HG02798 (cell line): Measurements from ENCODE around the gene SLC15A2.
"Not testable (repeated sequence)": the region's sequence is repeated elsewhere in the genome, so short reads cannot be mapped to it uniquely, and the experiment has no call there.

ENCODE experiments used
- ATAC-seq: cut with Tn5 transposase; IDR thresholded peaks from one replicate; pipeline ENCODE4 v1.9.1; 2021; ENCODE audit warnings: mild to moderate bottlenecking; ENCODE audit not compliant: unreplicated experiment, poor library complexity

Gene SLC15A2, protein sequence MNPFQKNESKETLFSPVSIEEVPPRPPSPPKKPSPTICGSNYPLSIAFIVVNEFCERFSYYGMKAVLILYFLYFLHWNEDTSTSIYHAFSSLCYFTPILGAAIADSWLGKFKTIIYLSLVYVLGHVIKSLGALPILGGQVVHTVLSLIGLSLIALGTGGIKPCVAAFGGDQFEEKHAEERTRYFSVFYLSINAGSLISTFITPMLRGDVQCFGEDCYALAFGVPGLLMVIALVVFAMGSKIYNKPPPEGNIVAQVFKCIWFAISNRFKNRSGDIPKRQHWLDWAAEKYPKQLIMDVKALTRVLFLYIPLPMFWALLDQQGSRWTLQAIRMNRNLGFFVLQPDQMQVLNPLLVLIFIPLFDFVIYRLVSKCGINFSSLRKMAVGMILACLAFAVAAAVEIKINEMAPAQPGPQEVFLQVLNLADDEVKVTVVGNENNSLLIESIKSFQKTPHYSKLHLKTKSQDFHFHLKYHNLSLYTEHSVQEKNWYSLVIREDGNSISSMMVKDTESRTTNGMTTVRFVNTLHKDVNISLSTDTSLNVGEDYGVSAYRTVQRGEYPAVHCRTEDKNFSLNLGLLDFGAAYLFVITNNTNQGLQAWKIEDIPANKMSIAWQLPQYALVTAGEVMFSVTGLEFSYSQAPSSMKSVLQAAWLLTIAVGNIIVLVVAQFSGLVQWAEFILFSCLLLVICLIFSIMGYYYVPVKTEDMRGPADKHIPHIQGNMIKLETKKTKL

DNA sequence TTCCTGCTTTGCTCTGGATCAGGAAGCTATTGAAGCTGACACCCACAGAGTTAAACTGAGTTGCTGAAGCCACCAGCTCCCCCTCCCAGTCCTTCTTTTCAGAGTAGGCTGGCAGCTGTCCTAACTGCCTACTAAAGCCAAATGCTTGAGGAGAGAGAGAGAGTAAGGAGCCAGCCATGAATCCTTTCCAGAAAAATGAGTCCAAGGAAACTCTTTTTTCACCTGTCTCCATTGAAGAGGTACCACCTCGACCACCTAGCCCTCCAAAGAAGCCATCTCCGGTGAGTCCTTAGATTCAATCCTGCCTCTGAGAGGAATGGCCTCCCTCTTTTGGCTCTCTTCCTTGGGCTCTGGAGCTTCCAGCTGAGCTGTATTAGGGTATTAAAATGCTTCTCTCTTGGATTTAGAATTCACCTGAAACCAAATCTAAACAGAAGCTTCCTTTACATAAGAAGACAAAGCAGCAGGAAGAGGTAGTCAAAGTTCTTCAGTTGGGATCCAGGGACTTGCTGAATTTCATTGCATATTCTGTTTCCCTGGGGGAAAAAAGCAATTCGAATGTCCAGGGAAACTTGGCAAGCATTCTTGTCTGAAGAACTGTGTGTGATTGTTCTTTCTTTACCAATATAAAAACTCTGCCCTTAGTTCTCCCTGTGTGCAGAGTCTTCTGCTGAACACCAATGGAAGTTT is at the start of gene SLC15A2:
TSS of gene SLC15A2 (plus strand) at position 101 of the 690 bp plus-strand sequence. CDS start at position 177, 76 bp downstream.
- ATAC-seq: no peak

DNA sequence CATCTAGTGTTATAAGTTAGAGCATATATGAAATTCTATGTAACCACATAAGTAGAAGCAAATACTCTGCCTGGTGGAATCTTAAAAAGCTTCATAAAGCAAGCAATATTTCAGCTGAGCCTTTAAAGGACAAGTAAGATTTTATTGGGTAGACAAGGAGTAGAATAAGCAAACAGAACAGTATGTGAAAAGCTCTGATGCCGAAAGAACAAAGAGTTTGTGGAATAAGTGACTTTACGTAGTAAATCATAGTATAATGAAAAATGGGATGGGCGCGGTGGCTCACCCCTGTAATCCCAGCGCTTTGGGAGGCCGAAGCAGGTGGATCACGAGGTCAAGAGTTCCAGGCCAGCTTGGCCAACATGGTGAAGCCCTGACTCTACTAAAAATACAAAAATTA is 49.3 kb upstream of the SLC15A2 start:
- no peak for ATAC-seq

DNA sequence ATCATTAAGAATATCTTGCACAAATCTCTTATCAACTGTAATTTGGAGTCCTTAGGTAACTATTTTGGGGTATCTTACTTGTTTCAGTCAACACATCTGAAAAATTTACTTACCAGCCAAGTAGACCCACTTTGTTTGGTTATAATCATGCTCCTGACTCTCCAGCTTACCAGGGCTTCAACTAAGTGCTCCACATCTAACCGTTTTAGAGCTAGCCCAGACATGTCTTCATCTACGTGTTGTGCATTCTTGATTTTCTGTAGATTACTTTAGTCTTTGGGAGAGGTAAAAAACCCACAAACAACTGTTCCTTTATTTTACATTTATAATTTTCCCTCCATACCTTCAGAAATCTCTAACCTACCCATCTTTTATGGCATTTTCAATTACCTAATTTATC is 41.9 kb upstream of the SLC15A2 start:
- ATAC-seq: no peak

DNA sequence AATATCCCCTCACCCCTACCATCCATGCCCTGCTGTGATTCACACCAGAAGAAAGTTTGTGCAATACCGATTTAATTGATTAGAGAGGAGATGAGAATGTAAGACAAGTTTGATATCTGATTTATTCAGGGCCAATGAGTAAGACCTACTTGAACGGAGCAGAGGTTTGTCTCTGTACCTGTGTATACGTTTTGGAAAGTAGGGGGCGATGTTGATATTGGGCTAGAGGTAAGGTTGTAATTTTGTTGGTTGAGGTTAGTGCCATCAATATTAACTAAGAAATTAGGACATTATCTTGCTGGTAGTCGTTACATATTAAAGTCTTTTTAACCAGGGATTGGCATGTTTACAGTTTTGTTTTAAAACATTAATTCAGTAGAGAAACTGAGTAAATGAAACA is 38.6 kb upstream of the SLC15A2 start:
- no peak for ATAC-seq

DNA sequence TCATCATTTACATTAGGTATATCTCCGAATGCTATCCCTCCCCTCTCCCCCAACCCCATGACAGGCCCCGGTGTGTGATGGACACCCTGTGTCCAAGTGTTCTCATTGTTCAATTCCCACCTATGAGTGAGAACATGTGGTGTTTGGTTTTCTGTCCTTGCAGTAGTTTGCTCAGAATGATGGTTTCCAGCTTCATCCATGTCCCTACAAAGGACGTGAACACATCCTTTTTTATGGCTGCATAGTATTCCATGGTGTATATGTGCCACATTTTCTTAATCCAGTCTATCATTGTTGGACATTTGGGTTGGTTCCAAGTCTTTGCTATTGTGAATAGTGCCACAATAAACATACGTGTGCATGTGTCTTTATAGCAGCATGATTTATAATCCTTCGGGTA is 36.4 kb upstream of the SLC15A2 start:
- not testable (repeated sequence) for ATAC-seq

DNA sequence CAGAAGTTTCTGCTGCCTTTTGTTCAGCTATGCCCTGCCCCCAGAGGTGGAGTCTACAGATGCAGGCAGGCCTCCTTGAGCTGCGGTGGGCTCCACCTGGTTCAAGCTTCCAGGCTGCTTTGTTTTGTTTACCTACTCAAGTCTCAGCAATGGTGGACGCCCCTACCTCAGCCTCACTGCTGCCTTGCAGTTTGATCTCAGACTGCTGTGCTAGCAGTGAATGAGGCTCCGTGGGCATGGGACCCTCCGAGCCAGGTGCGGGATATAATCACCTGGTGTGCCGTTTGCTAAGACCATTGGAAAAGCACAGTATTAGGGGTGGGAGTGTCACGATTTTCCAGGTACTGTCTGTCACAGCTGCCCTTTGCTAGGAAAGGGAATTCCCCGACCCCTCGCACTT is 31.0 kb upstream of the SLC15A2 start:
- ATAC-seq: not testable (repeated sequence)

DNA sequence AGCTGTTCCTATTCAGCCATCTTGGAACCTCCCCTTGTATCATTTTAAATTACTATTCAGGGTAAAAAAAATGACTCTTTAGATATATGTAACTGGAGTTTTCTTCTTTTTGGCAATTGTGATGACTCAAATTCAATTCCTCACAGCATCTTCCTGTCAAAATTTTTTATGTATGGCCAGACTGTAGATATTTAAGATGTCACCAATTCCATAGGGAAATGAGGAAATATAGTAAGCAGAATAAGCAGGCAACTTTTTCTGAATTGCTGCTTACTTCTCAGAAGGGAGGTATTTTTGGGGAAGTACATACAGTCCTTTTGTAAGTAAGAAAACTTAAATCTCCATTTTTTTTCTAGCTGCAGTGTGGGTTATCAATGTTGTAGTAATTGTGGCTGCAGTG is 30.4 kb upstream of the SLC15A2 start:
- ATAC-seq: no peak

DNA sequence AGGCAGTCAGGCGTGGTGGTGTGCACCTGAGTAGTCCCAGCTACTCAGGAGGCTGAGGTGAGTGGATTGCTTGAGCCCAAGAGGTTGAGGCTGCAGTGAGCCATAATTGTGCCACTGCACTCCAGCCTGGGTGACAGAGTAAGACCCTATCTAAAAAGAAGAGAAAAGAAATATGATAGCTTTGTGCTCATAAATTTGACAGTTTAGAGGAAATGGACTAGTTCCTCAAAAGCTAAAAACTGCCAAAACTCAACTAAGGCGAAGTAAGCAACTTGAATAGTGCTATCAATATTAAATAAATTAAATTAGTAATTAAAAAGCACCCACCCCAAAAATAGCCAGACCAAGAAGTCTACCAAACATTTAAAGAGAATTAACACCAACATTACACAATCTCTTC is 24.5 kb upstream of the SLC15A2 start:
- ATAC-seq: no peak

DNA sequence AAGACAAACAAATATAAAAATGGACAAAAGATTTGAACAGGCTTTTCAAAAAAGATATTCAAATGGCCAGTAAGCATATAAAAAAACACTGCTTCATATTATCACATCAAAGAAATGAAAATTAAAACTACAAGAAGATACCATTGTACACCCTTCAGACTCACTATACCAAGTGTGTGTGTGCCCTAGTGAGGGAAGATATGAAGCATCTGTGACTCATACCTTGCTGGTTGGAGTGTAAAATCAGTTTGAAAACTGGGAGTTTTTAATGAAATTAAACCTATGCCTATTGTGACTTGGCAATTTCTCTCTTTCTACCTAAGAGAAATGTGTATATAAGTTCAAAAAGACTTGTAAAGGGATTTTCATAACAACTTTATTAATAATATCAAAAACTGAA is 23.5 kb upstream of the SLC15A2 start:
- ATAC-seq: no peak

DNA sequence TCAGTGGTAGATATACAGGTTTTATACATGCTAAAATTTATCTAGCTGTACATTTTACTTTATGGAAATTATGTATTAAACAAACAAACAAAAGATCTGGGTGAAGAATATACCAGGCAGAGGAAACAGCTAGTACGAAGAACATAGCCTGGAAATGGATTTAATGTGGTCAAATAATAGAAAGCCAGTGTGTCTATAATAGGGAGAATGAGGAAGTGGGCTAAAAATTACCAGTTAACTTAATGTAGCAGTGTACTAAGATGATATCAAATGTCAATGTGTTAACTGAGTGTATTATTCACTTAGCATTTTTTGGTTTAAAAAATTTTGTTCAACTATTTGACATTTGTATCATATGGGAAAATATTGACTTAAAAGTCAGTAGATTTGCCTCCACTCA is 22.8 kb upstream of the SLC15A2 start:
- ATAC-seq: no peak

DNA sequence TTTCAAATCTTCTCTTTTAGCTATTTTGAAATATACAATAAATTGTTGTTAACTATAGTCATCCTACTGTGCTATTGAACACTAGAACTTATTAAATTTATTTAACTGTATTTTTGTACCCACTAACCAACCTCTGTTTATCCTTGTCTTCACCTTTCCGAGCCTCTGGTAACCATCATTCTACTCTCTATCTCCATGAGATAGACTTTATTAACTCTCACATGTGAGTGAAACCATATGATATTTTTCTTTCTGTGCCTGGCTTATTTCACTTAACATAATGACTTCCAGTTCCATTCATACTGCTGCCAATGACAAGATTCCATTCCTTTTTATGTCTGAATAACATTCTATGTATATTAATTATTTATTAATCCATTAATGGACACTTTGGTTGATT is 15.8 kb upstream of the SLC15A2 start:
- ATAC-seq: no peak

DNA sequence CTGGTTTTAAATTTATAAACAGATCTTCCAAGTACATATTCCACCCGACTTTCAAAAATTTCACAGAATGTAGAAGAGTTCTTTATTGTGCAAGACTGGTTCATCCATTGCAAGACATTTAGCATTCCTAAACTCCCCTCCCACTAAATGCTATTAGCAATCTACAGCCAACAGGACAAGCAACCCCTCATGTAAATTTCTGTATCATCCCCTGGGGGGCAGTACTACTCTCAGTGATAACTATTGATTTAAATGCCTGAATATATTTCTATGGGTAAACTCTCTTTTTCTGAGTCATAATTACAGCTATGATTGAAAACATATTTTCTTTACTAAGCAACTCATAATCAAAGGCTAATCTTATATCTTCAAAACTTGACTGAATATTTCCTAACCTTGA is 10.7 kb upstream of the SLC15A2 start:
- ATAC-seq: no peak

DNA sequence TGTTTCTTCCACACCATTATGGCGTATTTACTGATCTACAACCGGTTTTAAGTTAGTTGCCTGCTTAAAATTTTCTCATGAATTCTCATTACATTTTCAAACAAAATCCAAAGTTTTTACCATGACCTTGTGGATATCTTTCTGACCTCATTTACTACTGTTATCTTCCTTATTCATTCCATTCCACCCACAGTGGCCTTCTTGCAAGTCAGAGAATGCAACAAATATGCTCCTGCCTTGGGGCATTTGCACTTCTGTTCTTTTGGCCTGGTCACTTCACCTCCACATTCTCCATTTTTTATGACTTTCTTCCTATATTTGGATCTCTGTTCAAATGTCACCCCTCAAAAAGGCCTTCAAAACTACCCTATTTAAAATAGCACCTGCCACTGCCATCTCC is 8.8 kb upstream of the SLC15A2 start:
- no peak for ATAC-seq

DNA sequence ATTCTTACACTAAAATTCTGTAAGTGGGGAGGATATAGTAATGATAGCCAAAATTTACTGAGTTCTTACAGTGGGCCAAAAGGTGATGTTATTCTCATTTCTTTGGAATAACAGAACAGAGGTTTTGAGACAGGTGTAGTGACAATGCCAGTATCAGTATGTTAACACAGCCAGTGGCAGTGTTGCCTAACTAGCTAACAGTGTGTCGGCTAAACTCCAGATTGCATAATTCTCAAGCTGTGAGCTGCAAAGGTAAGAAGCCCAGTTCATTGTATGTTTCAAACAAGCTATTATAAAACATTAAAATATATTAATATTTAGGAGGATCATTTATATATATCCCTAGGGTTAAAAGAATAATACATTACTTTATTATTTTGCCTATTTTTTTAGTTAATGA is 920 bp downstream of the SLC15A2 start:
- ATAC-seq: no peak

DNA sequence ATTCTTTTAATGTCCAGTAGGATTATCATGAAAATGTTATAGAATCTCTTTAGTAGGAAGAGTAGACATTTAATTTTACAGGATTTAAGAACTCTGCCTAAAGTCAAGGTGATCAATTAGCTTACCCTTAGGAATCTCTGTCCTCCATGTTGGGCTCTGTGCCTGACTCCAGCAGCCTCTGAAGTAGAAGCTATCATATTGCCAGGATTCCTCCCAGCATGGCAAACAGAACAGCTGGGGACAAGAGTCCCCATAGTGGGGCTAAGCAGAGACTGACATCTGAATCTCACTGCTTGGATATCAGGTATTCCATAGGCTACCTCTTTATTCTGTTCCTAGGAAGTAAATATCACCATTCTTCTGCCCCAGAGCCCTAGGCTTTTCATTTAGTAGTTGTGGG is 1.5 kb downstream of the SLC15A2 start:
- no peak for ATAC-seq

DNA sequence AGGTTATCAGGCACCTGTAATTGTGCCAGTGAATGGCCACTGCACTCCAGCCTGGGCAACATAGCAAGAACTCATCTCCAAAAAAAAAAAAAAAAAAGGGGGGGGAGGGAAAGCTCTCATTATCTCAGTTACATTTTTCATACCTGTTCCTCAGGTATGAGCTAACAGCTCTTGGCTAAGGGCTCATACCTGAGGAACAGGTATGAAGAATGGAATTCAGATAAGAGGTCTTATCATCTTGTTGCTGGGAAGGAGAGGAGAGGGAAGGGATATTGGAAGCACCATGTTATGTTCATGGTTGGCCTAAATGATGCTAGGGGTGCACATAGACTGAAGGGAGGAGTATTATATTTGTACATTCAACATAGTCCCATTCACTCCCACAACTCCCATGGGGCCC is 2.6 kb downstream of the SLC15A2 start:
- ATAC-seq: no peak

DNA sequence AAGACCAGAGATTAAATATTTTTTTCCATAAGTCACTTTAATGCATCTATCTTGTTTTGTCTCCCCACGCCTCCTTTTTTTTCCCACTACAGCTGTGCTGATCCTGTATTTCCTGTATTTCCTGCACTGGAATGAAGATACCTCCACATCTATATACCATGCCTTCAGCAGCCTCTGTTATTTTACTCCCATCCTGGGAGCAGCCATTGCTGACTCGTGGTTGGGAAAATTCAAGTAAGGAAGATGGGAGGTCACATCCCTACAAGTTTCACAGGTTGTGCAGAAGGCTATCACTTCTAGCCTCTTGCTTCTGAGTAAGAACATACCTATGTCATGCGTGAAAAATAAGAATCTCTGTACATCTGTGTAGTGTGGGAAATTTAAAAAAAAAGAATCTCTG is 3.1 kb downstream of the SLC15A2 start:
- ATAC-seq: no peak

DNA sequence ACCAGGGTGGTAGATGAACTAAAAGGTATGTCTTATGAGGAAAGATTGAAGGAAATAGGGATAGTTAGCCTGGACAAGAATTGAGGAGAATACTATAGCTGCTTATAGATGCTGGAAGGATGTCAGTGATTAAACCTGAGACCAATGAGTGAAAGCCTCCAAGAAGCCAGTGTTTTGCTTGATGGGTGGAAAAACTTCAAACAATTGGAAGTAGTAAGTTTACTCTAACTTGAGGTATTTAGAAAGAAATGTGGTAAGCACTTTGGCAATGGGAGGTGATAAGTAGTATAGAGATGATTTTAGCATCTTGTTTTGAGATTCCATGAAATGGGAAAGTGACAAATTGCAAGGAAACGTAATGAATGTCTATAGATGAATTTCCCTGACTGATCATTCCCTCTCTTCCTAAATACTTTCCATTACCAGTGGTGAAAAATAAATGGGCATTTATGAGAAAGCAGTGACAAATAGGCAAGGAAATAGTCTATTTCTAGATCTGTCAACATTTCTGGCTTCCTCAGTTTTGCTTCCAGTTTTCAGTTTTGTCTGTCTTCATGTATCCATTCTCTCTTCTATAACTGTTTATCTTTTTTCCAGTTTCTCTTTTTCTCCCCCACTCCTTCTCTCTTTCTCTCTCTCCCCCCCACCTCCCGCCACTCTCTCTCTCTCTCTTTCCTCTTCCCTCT is 19.2 kb downstream of the SLC15A2 start:
- ATAC-seq: no peak

DNA sequence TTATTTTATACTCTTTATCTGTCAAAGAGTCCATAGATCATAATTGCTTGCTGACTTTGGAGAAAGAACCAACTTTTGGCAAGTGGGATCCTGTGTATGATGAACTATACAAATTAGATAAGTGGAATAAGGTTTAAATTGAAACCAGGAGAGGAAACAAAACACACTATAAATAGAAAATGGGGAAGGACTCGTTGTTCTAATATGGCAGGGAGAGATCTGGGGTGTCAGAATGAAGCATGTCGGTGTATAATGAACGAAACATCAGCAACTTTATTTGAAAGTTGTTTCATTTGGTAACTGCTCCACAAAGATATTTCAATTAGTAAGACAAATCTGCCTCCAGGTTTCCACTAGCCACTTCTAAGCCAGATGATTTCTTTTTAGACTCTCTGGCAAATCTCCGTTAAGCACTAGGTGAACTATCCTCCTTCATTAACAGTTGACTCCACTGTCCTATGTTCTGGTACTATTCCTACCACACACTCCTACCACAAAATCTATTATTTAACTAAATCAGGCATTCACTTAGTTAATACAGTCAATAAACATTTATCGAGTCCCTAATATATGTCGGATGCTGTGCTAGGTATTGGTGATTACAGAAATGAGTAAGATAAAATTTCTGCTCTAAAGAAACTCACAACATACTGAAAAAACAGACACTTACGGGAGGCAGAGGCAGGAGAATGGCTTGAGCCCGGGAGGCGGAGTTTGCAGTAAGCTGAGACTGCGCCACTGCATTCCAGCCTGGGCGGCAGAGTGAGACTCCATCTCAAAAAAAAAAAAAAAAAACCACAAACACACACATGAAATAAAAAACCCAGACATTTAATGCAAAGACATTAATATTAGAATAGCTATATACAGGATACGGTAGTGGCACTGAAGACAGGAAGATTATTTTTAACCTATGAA is 20.1 kb downstream of the SLC15A2 start:
- ATAC-seq: no peak

DNA sequence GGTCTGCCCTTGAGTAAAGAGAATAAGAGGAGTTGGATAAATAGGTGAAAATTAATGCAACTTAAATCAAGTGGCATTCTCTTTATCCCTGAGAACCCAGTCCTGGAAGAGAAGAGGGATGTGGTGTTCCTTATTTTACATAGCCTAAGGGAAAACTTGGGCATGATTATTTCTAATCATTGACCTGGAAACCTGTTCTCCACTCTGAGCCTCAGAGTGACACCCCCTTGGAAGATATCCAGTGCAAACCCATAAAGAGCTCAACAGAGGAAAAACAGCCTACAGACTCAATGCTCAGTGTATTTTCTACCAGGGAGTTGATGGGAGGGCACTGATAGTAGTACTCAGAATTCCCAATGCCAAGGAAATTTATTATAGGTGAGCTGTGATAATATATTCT is 22.0 kb downstream of the SLC15A2 start:
- ATAC-seq: no peak
